ENCODE measurements around the gene BICRAL.

- no peak for TF ChIP-seq EZH2phosphoT487 (IDR thresholded peaks at IDR 0.05; ENCODE audit: insufficient read depth, low read depth)
- no peak for TF ChIP-seq EZH2 (IDR thresholded peaks at IDR 0.05; ENCODE audit: insufficient read depth, poor library complexity, severe bottlenecking)
These were observed 13.8 kb downstream of the BICRAL start for GRCh38 chr6:42795651-42796050.
